Sigmoid colon (tissue), 3 donors: ENCODE results near the gene ADK.

Experiments
- POLR2A ChIP-seq, 2 donors: fragments of 450-650 bp; IDR thresholded peaks; one replicate each; pipeline ENCODE4 v1.6.1; 2016; ENCODE audit warnings: antibody characterized with exemption in 2 of 2, mild to moderate bottlenecking in 2 of 2, moderate library complexity in 2 of 2
- TF ChIP-seq, protein P1 (sequence below), 4 experiments: fragments of 450-650 bp in 3 of 4; fragments of 200-600 bp in 1 of 4; IDR thresholded peaks; one replicate each; pipeline ENCODE4 v1.5.1; 2016 to 2019; ENCODE audit warnings: antibody characterized with exemption in 4 of 4, mild to moderate bottlenecking in 3 of 4, moderate library complexity in 2 of 4

- TF ChIP-seq, protein P1, sequence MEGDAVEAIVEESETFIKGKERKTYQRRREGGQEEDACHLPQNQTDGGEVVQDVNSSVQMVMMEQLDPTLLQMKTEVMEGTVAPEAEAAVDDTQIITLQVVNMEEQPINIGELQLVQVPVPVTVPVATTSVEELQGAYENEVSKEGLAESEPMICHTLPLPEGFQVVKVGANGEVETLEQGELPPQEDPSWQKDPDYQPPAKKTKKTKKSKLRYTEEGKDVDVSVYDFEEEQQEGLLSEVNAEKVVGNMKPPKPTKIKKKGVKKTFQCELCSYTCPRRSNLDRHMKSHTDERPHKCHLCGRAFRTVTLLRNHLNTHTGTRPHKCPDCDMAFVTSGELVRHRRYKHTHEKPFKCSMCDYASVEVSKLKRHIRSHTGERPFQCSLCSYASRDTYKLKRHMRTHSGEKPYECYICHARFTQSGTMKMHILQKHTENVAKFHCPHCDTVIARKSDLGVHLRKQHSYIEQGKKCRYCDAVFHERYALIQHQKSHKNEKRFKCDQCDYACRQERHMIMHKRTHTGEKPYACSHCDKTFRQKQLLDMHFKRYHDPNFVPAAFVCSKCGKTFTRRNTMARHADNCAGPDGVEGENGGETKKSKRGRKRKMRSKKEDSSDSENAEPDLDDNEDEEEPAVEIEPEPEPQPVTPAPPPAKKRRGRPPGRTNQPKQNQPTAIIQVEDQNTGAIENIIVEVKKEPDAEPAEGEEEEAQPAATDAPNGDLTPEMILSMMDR (IDR thresholded peaks at IDR 0.05), result no peak
- TF ChIP-seq POLR2A (IDR thresholded peaks at IDR 0.05), result no peak
Observed at GRCh38 chr10:74272288-74272687, 121.3 kb downstream of the ADK start.
